Endothelial cell of umbilical vein (primary cell): Measurements from ENCODE around the gene EPB41L1. TPM values are rescaled to one million over a fixed set of nuclear protein-coding genes. Genes with fewer than 3 reads are reported as not detected.
A peak's percentile ranks its signal among the peaks of the same experiment; 100 is the strongest.

Source experiments
- BruUV-seq: library from RNA; stranded (reverse); fragments of 400-500 nt; replicated peaks from 2 replicates; lab custom pipeline; 2021; lab: Mats Ljungman, UMichigan
- CTCF ChIA-PET: fragments of 300-600, 350-600 bp; sonication (Branson Sonifier 250); formaldehyde crosslinking; loops from one replicate; lab custom pipeline; 2021; ENCODE audit warnings: antibody characterized with exemption, inconsistent platforms; lab: Charles Lee
- POLR2A ChIA-PET: fragments of 300-600, 350-600 bp; sonication (Branson Sonifier 250); formaldehyde crosslinking; loops from one replicate; lab custom pipeline; 2021; ENCODE audit warnings: antibody characterized with exemption, inconsistent platforms; lab: Charles Lee
- DNase-seq: peaks from one replicate; pipeline ENCODE4 v3.0.0-alpha.2; 2011; ENCODE audit warnings: low read depth, low spot score
- FAIRE-seq: peaks from 2 replicates; lab custom pipeline; 2011; peaks lifted over from hg19 to GRCh38; lab: Jason Lieb, UNC
- H2AFZ ChIP-seq: 2 replicates; pipeline ENCODE4 v1.6.0; 2012; ENCODE audit warnings: low read depth, low read length, control low read depth, inconsistent platforms
- H3K27ac ChIP-seq: 2 replicates; pipeline ENCODE4 v1.5.1; 2011; ENCODE audit warnings: low read depth, mild to moderate bottlenecking, control low read depth, low read length, moderate library complexity; ENCODE audit not compliant: insufficient read depth
- H3K27me3 ChIP-seq, 2 experiments: 2 replicates each; pipeline versions ENCODE4 v1.6.0 to v1.6.1; 2011; ENCODE audit warnings: low read length in 2 of 2, mixed read lengths in 1 of 2; ENCODE audit not compliant: control insufficient read depth in 2 of 2, insufficient read depth in 2 of 2
- H3K36me3 ChIP-seq, 2 experiments: 2 replicates in 1 of 2; 3 replicates in 1 of 2; pipeline ENCODE4 v1.5.1; 2011; ENCODE audit warnings: low read length in 2 of 2, mild to moderate bottlenecking in 1 of 2, moderate library complexity in 1 of 2; ENCODE audit not compliant: control insufficient read depth in 2 of 2, insufficient read depth in 2 of 2; ENCODE audit errors: extremely low read depth in 1 of 2
- H3K4me1 ChIP-seq: 3 replicates; pipeline ENCODE4 v1.5.1; 2011; ENCODE audit warnings: mild to moderate bottlenecking, low read length; ENCODE audit not compliant: control insufficient read depth, insufficient read depth; ENCODE audit errors: extremely low read depth
- H3K4me2 ChIP-seq: 2 replicates; pipeline ENCODE4 v1.6.1; 2011; ENCODE audit warnings: low read length, control low read depth, mixed read lengths; ENCODE audit not compliant: insufficient read depth
- H3K4me3 ChIP-seq, 3 experiments: fragments of 200-600 bp in 1 of 3; sonication (generic), shearing (Covaris generic) in 1 of 3; replicated peaks in 1 of 3; 2 replicates each; pipeline ENCODE4 v1.5.1; 2011 to 2016; ENCODE audit warnings: control low read depth in 3 of 3, low read length in 3 of 3, mild to moderate bottlenecking in 2 of 3, inconsistent platforms in 1 of 3, low read depth in 1 of 3, moderate library complexity in 1 of 3; ENCODE audit not compliant: insufficient read depth in 1 of 3
- H3K79me2 ChIP-seq: 2 replicates; pipeline ENCODE4 v1.6.0; 2012; ENCODE audit warnings: low read length, inconsistent platforms; ENCODE audit not compliant: control insufficient read depth, insufficient read depth
- H3K9ac ChIP-seq: replicated peaks from 2 replicates; pipeline ENCODE3; 2011; ENCODE audit warnings: low read length, control low read depth; ENCODE audit not compliant: insufficient read depth; ENCODE audit errors: extremely low read depth
- H3K9me1 ChIP-seq: replicated peaks from 3 replicates; pipeline ENCODE4 v1.6.0; 2011; ENCODE audit warnings: mild to moderate bottlenecking, low read length; ENCODE audit not compliant: control insufficient read depth, insufficient read depth; ENCODE audit errors: extremely low read depth
- H3K9me3 ChIP-seq: replicated peaks from 2 replicates; pipeline ENCODE4 v1.5.1; 2012; ENCODE audit warnings: low read length, inconsistent platforms; ENCODE audit not compliant: control insufficient read depth, insufficient read depth
- H4K20me1 ChIP-seq: replicated peaks from 2 replicates; pipeline ENCODE3; 2011; ENCODE audit warnings: mild to moderate bottlenecking, low read length; ENCODE audit not compliant: control insufficient read depth, insufficient read depth; ENCODE audit errors: extremely low read depth
- EZH2 ChIP-seq: IDR thresholded peaks from 2 replicates; pipeline ENCODE4 v1.6.1; 2012; ENCODE audit warnings: borderline replicate concordance, low read depth, mild to moderate bottlenecking, moderate library complexity, low read length, inconsistent platforms; ENCODE audit not compliant: severe bottlenecking
- FOS ChIP-seq: IDR thresholded peaks from 2 replicates; pipeline ENCODE4 v1.6.1; 2011; ENCODE audit warnings: mild to moderate bottlenecking, low read length, moderate library complexity, borderline replicate concordance; ENCODE audit not compliant: insufficient read depth
- GATA2 ChIP-seq: IDR thresholded peaks from 2 replicates; pipeline ENCODE4 v1.7.0; 2011; ENCODE audit warnings: low read depth, mild to moderate bottlenecking, moderate library complexity, mixed read lengths, low read length; ENCODE audit not compliant: insufficient read length, insufficient read depth
- JUN ChIP-seq: IDR thresholded peaks from 2 replicates; pipeline ENCODE4 v1.6.1; 2011; ENCODE audit warnings: borderline replicate concordance, low read depth; ENCODE audit not compliant: insufficient read length, insufficient read depth
- MAX ChIP-seq: IDR thresholded peaks from 2 replicates; pipeline ENCODE4 v1.6.1; 2011; ENCODE audit not compliant: insufficient read depth, insufficient read length
- MYC ChIP-seq: IDR thresholded peaks from one replicate; pipeline ENCODE4 v1.6.1; 2011; ENCODE audit warnings: mild to moderate bottlenecking, low read depth, low read length
- POLR2A ChIP-seq: IDR thresholded peaks from 2 replicates; pipeline ENCODE4 v1.6.1; 2012; ENCODE audit warnings: low read depth, mild to moderate bottlenecking, control low read depth, low read length
- POLR2AphosphoS5 ChIP-seq: IDR thresholded peaks from 2 replicates; pipeline ENCODE4 v1.6.1; 2012; ENCODE audit warnings: low read depth, mild to moderate bottlenecking, control low read depth, low read length, moderate library complexity; ENCODE audit not compliant: insufficient read depth
- dilution Hi-C: fragments of 300-500 bp; cut with MboI; formaldehyde crosslinking; loops from one replicate; pipeline ENCODE4 v1.15.0; 2019; ENCODE audit warnings: low sequenced_read_pairs; ENCODE audit not compliant: extremely low pct_ligation_motif_present
- intact Hi-C: fragments of 100-400 bp; cut with micrococcal nuclease; formaldehyde crosslinking; loops from one replicate; pipeline ENCODE4 v1.10.0; 2022
- polyA plus RNA-seq, 4 experiments: library from polyadenylated mRNA; depleted of rRNA in 3 of 4; stranded (reverse) in 3 of 4; unstranded in 1 of 4; fragments of >200 nt; gene quantifications; 2 replicates each; pipeline versions ENCODE4 v1.2.1 to v1.2.3, GENCODE V29; 2011 to 2012; ENCODE audit warnings: missing spikeins in 1 of 4
- total RNA-seq: library from RNA; stranded (reverse); gene quantifications from 2 replicates; pipeline ENCODE4 v1.2.3, GENCODE V29; 2021
- TF ChIP-seq, protein P1 (sequence below), 2 donors: IDR thresholded peaks; 1 replicate in 1 of 2; 2 replicates in 1 of 2; pipeline ENCODE4 v1.5.1; 2011; ENCODE audit warnings: low read length in 2 of 2, mild to moderate bottlenecking in 2 of 2, moderate library complexity in 2 of 2, control low read depth in 1 of 2, inconsistent platforms in 1 of 2, low read depth in 1 of 2; ENCODE audit not compliant: insufficient read depth in 1 of 2; ENCODE audit errors: extremely low read depth in 1 of 2

EPB41L1 gene
- total and polyA plus RNA-seq, 2 donors (not counting 3 experiments of a cell fraction or from before 2014, with no cell fraction given), result 6.1 to 12.2 TPM

- ChIA-PET POLR2A (no interaction called here), CTCF (interaction anchor here (1.1 to 3.4 kb wide), 5 partner anchors 9 to 271 kb away, joined by 3 to 15 read pairs (median 4); no protein-coding TSS in a partner anchor)
Measured at GRCh38 chr20:36167902-36168503, 13.5 kb downstream of the EPB41L1 start.

GRCh38 chr20:36170542-36171215, 16.1 kb downstream of the EPB41L1 start:
- DNase-seq, result no peak
- Histone ChIP-seq H3K27me3 (no peaks in the 10 kb centered on the region), H4K20me1 (no peaks in the 10 kb centered on the region), H3K36me3 (no peaks in the 10 kb centered on the region), H3K9me3 (no peaks in the 10 kb centered on the region), H3K4me3 (no peak overlapping the region), H3K4me1 (no peaks in the 10 kb centered on the region), H3K4me2 (no peak overlapping the region), H3K9ac (no peak overlapping the region), H3K79me2 (no peaks in the 10 kb centered on the region), H3K9me1 (no peaks in the 10 kb centered on the region), H2AFZ (no peak overlapping the region), H3K27ac (no peak overlapping the region)
- POLR2A ChIA-PET, result no interaction called here
- TF ChIP-seq JUN (no peak), FOS (no peak), MYC (no peak), POLR2A (no peak), GATA2 (no peak), MAX (no peak)
- TF ChIP-seq, protein P1, sequence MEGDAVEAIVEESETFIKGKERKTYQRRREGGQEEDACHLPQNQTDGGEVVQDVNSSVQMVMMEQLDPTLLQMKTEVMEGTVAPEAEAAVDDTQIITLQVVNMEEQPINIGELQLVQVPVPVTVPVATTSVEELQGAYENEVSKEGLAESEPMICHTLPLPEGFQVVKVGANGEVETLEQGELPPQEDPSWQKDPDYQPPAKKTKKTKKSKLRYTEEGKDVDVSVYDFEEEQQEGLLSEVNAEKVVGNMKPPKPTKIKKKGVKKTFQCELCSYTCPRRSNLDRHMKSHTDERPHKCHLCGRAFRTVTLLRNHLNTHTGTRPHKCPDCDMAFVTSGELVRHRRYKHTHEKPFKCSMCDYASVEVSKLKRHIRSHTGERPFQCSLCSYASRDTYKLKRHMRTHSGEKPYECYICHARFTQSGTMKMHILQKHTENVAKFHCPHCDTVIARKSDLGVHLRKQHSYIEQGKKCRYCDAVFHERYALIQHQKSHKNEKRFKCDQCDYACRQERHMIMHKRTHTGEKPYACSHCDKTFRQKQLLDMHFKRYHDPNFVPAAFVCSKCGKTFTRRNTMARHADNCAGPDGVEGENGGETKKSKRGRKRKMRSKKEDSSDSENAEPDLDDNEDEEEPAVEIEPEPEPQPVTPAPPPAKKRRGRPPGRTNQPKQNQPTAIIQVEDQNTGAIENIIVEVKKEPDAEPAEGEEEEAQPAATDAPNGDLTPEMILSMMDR (IDR thresholded peaks at IDR 0.05; ENCODE audit: extremely low read depth in 1 of 2, insufficient read depth in 1 of 2, low read depth in 1 of 2, low read length in 2 of 2), result no peak
- CTCF ChIA-PET, result no interaction called here
- intact Hi-C loops (no loop called here), dilution Hi-C loops (no loop called here)
- BruUV-seq, result no TSS peak
- FAIRE-seq, result no peak

More at GRCh38 chr20:36167902-36168503, 13.5 kb downstream of the EPB41L1 start:
- dilution Hi-C loops, result no loop called here
- Histone ChIP-seq H3K79me2 (no peaks in the 10 kb centered on the region), H3K9me3 (no peaks in the 10 kb centered on the region), H3K4me3 (no peak overlapping the region), H4K20me1 (no peaks in the 10 kb centered on the region), H3K27me3 (no peaks in the 10 kb centered on the region), H3K4me1 (no peaks in the 10 kb centered on the region), H3K4me2 (no peak overlapping the region), H3K27ac (no peak overlapping the region), H3K9me1 (no peaks in the 10 kb centered on the region), H2AFZ (no peak overlapping the region), H3K36me3 (no peaks in the 10 kb centered on the region), H3K9ac (no peak overlapping the region)
- DNase-seq (no peak), FAIRE-seq (peak; percentile 50)
- BruUV-seq, result no TSS peak
- TF ChIP-seq FOS (no peak), MYC (no peak), JUN (no peak), GATA2 (no peak), POLR2AphosphoS5 (no peak), EZH2 (no peak)
- intact Hi-C loops, result no loop called here
